CD4-positive, alpha-beta T cell treated with Interleukin-4 for 1 hour (primary cell): ENCODE results near the gene TMEM178B.
"Not testable (repeated sequence)": the region's sequence is repeated elsewhere in the genome, so short reads cannot be mapped to it uniquely, and the experiment has no call there.

ENCODE experiments used
- DNase-seq, 2 donors: peaks; one replicate each; pipeline ENCODE4 v3.0.0-alpha.2; 2020 to 2022

Gene TMEM178B

DNA sequence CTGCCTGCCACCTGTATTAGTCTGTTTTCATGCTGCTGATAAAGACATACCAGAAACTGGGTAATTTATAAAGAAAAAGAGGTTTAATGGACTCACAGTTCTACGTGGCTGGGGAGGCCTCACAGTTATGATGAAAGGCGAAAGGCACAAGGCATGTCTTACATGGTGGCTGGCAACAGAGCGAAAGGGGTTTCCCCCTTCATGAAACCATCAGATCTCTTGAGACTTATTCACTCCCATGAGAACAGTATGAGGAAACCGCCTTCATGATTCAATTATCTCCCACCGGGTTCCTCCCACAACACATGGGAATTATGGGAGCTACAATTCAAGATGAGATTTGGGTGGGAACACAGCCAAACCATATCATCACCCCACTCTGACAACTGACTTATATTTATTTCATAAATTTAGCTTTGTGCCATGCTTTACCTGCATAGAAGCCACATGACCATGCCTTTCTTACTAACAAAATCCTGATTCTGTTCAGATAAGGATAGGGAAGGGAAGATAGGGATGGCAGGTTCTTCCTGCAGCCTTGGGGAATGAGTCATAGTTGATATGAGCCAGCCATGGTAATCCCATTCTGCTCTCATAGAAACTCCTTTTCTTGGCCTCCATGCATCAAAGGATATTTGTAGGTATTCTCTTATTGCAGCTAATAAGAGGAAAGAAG lies 286.0 kb downstream of the TMEM178B start:
- DNase-seq: no peak

DNA sequence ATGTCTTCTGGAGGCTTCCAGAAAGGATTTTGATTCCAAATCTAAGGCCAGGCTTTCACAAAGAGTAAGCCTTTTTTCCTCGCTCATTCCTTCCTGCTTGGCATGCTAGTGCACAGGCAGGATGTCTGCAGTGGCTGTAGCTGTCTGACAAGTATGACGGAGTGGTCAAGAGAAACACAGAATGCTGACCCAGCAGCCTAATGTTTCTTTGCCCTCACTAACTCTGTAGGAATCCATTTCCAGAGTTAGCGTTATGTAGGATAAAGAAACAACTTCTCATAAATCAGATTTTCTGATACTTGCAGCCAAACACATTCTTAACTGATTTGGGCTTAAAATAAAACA lies 286.5 kb downstream of the TMEM178B start:
- no peak for DNase-seq

DNA sequence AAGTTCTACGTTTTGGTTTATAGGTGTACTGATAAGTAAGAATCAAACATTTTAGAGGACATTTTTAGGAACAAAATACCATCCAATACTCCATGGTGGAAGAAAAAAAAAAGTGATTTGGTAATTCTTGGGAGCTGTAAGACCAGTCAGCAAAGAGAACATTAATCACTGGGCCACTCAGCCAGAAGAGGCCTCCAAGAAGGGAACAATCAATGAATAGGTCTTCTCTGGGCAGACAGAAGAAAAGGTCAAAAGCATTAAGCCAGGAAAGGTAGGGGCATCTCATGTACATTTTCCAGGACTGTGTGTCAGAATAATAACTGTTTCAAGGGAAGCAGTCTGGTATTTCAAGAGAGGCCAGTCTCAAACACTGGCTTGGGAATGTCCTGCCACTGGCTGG lies 286.9 kb downstream of the TMEM178B start:
- DNase-seq: no peak

DNA sequence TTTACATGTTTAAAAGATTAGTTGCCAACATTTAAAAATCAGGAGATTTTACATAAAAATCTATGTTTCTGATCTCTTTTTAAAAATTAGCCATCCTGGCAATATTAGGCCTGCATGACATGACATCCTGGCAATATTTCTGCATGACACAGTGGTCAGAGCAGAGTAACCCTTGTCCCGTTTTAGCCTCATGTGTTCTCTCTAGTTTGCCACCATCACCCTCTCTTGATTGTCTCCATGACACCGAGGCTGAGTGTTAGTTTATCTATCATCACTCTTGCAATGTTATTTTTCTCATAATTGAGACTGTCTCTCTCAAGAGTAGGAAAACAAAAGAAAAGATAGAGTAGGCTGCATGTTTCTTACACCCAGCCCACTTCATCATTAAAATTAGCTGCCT lies 287.6 kb downstream of the TMEM178B start:
- DNase-seq: no peak

DNA sequence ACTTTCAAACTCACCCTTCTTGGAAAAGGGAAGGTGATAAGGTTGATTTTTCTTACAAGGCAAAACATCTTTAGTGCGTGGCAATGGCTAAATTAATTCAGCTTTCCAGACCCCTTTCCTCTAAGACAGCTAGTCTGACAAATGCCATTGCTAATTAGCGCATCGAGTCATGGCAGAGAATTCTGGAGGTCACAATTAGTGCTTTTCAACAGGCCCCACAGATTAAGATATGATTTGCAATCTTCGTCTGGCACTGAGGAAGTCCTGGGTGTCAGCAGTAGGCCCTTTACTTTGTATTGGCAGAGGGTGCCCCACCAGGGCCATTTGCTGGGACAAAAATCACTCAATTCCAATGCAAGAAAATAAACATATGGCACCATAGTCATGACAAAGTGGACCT lies 288.1 kb downstream of the TMEM178B start:
- no peak for DNase-seq

DNA sequence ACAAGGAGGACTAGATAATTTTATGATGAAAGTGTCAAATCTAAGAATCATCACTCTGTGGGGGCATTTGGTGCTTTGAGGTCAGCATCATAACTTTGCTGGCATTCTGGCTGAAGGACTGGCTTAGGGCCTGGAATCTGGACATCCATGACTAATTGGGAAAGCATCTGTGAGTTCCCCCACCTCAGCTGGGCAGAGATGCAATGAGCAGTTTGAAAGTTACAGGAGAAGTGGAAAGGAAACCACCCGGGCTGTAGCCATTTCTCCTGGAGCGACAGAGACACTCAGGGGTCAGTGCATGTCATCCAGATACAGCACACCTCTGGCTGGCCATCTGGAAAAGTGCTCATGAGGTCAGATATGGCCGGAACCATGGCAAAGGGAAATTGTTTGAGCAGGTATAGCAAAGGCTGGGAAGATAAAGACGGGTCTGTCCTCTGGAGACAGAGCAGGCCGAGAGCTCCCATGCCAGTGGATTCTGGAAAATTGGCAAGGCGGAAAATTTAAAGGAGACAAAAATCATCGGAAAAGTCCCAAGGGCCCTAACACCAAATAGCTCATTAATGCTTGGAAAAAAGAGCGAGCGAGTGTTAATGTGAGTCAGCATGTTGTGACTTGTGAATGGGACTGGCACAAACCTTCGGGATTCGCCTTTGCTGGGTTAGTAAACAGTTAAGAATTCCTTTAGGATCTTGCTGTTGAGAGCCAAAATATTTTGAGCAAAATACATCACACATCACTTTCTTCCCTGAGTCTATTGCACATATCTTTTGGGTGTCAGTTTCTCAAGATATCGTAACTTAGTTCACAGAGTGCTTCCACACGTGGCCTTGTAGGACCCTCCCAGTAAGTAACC lies 288.9 kb downstream of the TMEM178B start:
- DNase-seq: no peak

DNA sequence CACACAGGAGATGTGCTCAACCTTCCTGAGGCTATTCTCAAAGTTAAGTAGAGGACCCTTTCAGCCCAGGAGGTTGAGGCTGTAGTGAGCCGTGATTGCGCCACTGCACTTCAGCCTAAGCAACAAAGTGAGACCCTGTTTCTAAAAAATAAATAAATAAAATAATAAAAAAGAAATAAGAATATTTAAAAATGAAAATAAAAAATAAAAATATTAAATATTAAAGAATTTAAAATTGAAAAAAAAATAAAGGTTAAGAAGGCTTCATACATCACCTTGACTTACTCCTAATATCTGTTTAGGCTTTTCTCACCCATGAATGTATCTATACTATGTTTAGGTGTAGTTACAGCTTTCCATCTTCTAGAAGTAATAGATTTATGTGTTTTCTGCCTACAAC lies 289.9 kb downstream of the TMEM178B start:
- no peak for DNase-seq

DNA sequence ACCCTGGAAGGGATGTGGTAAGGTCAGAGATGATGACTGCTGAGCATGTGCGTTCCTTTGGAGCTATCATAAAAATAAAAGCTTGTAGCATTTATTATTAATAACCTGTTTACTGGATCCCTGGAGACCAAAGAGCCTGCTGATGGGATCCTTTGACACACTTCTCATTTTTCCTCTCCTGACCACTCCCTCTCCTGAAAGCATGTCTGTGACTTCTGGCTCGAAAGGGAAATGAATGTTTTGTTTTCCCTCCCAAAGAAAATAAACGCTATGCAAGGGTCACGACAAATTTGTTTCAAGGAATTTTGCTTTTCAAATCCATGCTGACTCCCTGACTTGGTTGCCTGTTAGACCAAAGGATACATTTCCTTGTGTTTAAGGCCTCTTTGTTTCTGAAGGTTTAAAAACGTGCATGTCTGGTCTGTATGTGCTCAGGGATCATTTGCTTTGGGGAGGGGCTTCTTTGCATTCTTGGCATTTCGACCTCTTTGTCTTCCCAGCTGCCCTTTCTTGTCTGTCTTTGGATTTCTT lies 292.3 kb downstream of the TMEM178B start:
- DNase-seq: no peak

DNA sequence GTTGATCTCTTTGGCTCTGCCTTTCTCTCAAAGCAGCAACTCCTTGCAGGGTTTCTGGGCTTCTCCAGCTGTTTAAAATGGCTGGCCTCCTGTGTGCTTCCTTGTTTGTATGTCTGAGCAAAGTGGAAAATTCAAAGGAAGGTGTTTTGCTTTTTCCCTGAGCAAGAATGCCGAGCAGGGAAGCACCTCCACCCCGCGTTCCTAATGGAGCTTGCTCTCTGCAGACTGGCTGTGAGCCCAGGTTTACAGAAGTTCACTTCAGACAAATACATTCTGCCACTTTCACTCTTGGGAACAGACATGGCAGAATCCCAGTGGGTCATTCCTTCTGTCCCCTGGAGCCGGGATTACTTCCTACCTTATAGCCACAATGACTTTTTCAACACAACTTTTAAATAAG lies 295.6 kb downstream of the TMEM178B start:
- no peak for DNase-seq

DNA sequence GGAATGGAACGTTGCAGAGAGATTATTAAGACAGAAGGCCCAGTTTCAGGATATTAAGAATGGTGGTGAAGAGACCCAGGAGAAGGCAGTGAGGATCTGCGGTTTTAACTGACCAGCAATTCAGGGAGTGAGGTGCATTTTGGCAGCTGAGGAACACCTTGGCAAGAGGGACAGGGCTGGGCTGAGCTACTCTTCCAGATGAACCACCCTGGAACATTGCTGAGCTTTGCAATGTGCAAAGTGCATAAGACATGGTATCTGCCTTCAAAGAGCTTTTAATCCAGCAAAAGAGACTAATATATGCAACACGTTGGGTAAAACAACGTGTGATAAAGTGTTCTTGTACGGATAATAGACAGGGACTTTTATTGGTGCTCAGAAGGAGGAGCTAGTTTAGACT lies 296.3 kb downstream of the TMEM178B start:
- no peak for DNase-seq

DNA sequence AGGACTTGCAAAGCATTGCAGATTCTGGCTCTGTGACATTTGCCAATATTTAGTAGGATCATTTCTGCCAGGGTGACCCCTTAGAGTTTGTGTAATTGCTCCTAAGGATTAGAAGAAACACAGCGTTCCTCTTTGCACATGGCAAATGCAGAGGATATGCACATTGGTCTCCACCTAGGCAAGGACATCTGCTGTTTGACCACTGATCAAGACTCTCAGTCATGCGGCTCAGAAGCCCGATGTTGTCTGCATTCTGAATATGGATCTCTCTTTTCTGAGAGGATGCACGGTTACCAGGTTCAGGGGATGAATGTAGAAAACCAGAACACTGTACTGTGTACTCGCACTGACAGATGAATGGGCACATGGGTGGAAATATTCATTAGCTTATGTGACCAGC lies 296.8 kb downstream of the TMEM178B start:
- DNase-seq: no peak

DNA sequence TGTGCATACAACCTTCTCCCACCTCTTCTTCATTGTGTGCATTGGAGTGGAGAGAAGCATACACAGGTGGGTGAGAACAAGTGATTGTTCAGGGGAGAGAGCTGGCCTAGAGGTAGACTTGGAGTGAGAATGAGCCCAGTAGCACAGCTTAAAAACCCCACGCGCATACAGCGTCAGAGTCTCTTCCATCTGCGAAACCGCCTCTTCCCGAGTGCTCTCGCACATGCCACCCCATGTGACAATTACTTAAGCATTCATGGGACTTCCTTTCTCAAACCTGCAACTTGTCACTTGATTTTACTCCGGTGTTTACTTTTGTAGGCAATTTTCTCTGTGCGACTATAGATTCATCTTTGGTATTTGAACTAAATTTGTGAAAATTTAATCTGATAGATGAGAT lies 300.6 kb downstream of the TMEM178B start:
- DNase-seq: no peak

DNA sequence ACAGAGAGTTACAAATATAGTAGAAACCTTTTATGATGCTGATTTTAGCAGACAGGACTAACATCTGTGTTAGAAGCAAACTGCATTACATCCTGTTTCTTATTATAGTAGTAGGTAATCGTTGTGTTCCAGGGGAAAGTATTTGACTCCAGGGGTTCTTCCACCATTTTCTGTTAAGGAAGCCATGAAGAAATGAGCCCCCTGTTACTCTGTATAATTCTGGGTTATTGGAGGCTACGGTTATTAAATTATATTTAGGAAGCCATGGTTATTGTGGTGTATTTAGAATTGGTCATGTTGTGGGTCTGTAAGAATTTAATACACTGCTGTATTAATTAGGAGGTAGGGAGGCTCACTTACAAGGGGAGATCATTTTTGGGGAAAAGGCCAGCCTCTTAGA lies 301.6 kb downstream of the TMEM178B start:
- no peak for DNase-seq

DNA sequence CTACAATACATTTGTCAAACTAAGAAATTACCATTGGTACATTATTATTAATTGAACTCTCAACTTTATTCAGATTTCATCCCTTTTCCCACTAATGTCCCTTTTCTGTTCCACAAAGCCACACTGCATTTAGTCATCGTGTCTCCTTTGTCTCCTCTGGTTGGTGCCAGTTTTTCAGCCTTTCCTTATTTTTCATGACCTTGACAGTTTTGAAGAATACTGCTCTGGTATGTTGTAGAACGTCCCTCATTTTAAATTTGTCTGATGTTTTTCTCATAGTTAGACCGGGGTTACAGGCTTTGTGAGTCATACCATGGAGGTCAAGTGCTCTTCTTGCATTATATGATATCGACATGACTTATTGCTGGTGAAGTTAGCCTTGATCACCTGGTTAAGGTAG lies 304.0 kb downstream of the TMEM178B start:
- no peak for DNase-seq

DNA sequence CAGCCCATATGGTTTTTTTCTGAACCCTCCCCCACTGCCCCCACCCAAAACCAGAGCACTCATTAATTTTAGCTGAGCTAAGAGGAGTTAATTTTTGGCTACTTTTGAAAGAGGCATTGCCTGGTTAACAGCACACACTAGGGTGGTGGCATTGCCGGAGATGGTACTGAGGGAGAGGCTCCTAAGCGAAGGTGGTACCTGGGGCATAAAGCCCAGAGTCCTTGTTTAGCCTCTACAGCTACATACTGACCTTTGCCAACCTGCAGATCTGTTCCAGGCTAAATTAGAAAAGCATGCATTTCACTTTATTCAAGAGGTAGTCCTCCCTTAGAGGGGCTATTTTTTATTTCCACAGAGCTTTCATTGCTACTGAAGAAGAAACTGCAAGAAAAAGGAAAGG lies 304.5 kb downstream of the TMEM178B start:
- DNase-seq: no peak

DNA sequence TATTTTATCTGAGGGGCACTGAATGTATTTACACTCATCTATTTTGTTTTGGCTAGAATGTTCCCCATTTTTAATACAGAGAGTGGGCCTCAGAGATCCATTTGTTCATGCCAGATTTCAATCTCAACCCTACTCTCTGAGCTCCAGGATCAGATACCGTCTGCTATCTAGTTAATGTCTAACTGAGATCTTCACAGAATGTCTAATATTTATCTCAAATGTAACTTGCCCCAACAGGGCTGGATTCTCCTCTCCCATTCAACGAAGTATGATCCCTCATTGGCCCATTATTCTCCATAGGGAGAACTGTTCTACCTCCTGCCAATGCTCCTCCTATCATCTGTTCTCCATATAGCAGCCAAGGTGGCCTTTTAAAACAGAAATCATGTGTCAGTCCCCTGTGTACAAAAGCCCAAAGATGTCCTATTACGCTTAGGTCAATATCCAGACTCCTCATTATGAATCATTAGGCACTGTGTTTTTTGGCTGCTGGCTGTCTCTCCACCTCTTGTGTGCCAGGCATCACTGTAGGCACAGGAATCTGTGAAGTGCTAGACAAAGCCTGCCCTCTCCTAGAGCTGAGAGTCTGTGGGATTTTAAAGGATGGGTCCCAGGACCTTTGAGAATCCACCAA lies 308.0 kb downstream of the TMEM178B start:
- DNase-seq: no peak

DNA sequence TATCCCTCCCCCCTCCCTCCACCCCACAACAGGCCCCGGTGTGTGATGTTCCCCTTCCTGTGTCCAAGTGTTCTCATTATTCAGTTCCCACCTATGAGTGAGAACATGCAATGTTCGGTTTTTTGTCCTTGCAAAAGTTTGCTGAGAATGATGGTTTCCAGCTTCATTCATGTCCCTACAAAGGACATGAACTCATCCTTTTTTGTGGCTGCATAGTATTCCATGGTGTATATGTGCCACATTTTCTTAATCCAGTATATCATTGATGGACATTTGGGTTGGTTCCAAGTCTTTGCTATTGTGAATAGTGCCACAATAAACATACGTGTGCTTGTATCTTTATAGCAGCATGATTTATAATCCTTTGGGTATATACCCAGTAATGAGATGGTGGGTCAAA lies 309.5 kb downstream of the TMEM178B start:
- not testable (repeated sequence) for DNase-seq

DNA sequence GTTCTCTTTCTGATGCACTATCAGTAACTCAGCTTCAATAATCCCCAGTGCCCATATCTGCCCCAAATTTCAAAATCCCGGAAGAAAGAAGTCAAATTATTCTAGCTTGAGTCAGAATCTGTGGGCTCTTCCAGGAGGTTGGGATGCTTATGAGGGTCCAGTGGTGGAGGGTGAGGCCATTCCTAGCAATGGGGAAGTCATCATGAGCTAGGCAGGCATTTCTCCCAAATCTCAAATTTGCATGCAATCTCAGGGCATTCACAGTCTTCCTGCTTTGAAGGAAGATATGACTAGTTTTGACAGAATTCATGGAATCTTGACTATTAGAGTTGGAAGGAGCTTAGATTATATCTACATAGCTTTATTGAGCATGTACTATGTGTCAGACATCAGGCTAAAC lies 313.0 kb downstream of the TMEM178B start:
- DNase-seq: no peak

DNA sequence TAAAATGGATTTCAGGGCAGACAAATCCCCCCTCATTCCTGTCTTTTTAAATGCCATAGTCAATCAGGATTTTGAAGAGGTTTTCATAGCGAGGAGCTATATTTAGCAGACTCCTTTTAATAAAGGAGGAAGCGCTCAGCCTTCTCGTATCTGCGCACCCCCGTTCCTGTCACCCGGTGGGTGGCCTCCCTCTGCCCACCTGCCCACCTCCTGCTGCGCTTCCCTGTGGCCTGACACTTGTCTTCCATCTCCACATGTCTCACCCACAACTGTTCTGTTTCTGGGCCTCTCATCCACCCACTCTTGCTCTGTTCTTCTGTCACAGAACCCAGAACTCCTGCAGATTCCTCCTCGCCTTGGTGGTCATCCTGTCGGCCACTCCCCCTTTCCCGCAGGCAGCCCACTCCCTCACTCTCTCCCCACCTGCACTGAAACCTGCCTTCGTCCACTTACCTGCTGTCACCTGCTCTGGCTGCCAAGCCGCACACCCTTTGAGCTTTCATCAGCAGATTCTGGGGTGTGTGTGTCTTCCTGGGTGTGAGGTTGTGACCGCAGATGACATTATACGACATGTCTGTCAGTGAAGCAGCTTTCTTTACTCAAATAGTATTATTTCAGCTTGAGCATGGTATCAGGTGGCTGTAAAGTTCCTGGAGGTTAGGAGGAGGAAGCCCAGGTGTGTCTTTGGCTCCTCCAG lies 313.8 kb downstream of the TMEM178B start:
- DNase-seq: no peak

DNA sequence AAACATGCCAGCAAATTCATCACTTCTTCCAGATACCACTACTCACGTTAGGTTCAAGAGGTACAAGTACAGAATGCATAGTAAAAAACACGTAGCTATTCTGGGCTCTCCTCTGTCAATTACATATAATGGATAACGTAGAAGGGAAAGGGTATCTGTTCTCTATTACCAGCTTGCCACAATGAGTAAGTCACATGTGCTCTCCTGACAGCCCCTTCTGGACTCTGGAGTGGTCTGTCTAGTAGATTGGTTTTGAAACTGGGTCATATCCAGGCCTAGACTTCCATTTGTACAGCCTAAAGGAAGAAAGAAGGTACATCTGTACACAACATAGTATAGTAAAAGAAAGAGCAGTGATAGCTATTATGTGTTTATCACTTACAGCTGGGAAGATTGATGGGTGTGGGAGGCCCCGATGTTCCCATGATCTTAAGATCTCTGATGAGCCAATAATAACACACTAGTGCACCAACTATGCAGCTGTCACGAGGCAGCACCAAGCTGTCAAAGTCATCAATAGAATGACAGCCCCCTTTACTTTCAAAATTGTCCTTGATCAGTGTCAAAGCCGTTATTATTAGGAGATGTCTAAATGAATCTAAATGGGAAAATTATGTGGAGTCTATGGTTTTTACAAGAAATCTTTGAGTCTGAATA lies 315.4 kb downstream of the TMEM178B start:
- DNase-seq: no peak

DNA sequence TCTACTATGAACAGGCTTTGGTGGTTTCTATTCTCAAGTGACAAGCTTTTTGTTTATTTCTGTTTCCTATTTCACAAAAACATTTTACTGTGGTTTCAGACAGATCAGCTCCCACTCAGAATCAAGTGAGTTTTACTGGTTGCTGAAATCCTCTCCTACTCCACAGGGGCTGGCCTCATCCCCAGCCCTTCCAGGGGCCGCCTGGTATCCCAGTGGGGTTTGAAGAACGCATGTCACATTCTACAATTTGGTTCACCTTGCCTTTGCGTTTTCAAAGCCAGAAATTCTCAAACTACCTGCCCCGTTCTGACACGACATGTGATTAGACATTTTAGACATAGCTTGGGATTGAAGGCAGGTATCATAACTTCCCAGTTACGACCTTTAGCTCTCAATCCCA lies 316.5 kb downstream of the TMEM178B start:
- DNase-seq: no peak

DNA sequence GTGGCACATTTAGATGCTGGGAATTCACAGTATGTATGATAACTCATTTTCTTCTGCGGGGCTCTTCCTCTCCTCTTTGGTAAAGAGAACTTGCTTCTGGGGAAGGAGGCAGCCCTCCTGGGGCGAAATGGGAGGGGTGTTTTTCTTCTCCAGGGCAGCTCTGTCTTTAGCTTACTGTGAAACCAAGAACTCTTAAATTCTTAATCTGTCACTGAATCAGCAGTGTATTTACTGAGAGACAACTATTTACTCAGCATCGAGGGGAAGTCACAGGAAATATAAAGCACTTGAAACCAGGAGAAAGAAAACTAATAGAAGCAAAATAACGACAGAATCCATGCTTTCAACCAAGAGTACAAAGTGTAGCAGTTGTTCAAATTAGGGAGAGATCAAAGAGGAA lies 319.2 kb downstream of the TMEM178B start:
- DNase-seq: no peak
